A172 (cell line): Measurements from ENCODE around the gene TMEM108. TPM values are rescaled to one million over a fixed set of nuclear protein-coding genes. Genes with fewer than 3 reads are reported as not detected.
"Not testable (repeated sequence)": the region's sequence is repeated elsewhere in the genome, so short reads cannot be mapped to it uniquely, and the experiment has no call there.

Experiments used
- DNase-seq: peaks from one replicate; pipeline ENCODE4 v3.0.0-alpha.2; 2015; ENCODE audit warnings: low spot score
- total RNA-seq: library from RNA; depleted of rRNA; stranded (reverse); fragments of >200 nt; shearing (Covaris generic); gene quantifications from 2 replicates; pipeline ENCODE4 v1.2.3, GENCODE V29; 2014; rRNA removed

The TMEM108 gene
- total RNA-seq = not detected in 2 replicates

- no peak for DNase-seq
These were observed at the start of gene TMEM108 for GRCh38 chr3:133038089-133038730. Gene TMEM108, plus strand, starts transcription at chr3:133038391.

- DNase-seq = no peak
These were observed 42.2 kb upstream of the TMEM108 start for GRCh38 chr3:132995971-132996370.

GRCh38 chr3:132997404-132998185 lies 40.6 kb upstream of the TMEM108 start:
- no peak for DNase-seq

GRCh38 chr3:133005032-133005431 lies 33.2 kb upstream of the TMEM108 start:
- DNase-seq = not testable (repeated sequence)

- DNase-seq = no peak
These were observed 30.6 kb upstream of the TMEM108 start for GRCh38 chr3:133007601-133008000.

- no peak for DNase-seq
These were observed 23.9 kb upstream of the TMEM108 start for GRCh38 chr3:133014325-133014724.

GRCh38 chr3:133015573-133015972 lies 22.6 kb upstream of the TMEM108 start:
- not testable (repeated sequence) for DNase-seq

- DNase-seq = no peak
These were observed 21.3 kb upstream of the TMEM108 start for GRCh38 chr3:133016838-133017309.

- DNase-seq = no peak
These were observed 19.3 kb upstream of the TMEM108 start for GRCh38 chr3:133018921-133019320.

GRCh38 chr3:133021206-133021605 lies 17.0 kb upstream of the TMEM108 start:
- DNase-seq = no peak

- DNase-seq = no peak
These were observed 14.8 kb upstream of the TMEM108 start for GRCh38 chr3:133023362-133023761.

- DNase-seq = no peak
These were observed 12.6 kb upstream of the TMEM108 start for GRCh38 chr3:133025546-133025945.

GRCh38 chr3:133032301-133032700 lies 5.9 kb upstream of the TMEM108 start:
- DNase-seq = no peak

- no peak for DNase-seq
These were observed 755 bp upstream of the TMEM108 start for GRCh38 chr3:133037436-133037835.

- no peak for DNase-seq
These were observed 662 bp downstream of the TMEM108 start for GRCh38 chr3:133038731-133039375.

GRCh38 chr3:133040696-133041523 lies 2.7 kb downstream of the TMEM108 start:
- DNase-seq = peak; percentile 57

GRCh38 chr3:133041524-133041829 lies 3.3 kb downstream of the TMEM108 start:
- no peak for DNase-seq

- DNase-seq = no peak
These were observed 4.6 kb downstream of the TMEM108 start for GRCh38 chr3:133042778-133043177.

GRCh38 chr3:133047980-133048379 lies 9.8 kb downstream of the TMEM108 start:
- no peak for DNase-seq

GRCh38 chr3:133049491-133049890 lies 11.3 kb downstream of the TMEM108 start:
- no peak for DNase-seq

- no peak for DNase-seq
These were observed 12.7 kb downstream of the TMEM108 start for GRCh38 chr3:133050891-133051290.

- no peak for DNase-seq
These were observed 15.3 kb downstream of the TMEM108 start for GRCh38 chr3:133053532-133053931.
